SHP77 (cell line): ENCODE measurements around the gene RELN.

Source experiments
- DNase-seq, 2 experiments: peaks; one replicate each; lab custom pipeline; 2025; lab: John Stamatoyannopoulos, UW

The RELN gene

DNA sequence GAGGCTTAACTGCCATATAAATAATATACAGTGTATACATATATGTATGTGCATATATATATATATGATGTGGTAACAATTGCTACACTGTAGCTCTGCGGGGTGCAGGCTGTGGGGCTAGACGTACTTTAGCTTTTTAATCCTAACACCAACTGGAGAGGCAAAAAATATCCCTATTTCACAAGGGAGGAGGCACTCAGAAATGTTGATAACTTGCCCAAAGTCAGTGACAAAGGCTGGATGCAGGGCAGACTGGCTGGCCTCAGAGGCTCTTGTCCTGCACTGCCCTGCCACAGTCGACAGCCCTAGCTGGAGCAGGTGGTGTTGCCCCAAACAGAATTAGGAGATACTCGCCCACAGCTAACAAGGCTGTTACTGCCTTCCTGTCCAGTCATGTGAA lies 1.5 kb upstream of the RELN start:
- peak in 1 of 2 experiments; percentile 11 for DNase-seq

DNA sequence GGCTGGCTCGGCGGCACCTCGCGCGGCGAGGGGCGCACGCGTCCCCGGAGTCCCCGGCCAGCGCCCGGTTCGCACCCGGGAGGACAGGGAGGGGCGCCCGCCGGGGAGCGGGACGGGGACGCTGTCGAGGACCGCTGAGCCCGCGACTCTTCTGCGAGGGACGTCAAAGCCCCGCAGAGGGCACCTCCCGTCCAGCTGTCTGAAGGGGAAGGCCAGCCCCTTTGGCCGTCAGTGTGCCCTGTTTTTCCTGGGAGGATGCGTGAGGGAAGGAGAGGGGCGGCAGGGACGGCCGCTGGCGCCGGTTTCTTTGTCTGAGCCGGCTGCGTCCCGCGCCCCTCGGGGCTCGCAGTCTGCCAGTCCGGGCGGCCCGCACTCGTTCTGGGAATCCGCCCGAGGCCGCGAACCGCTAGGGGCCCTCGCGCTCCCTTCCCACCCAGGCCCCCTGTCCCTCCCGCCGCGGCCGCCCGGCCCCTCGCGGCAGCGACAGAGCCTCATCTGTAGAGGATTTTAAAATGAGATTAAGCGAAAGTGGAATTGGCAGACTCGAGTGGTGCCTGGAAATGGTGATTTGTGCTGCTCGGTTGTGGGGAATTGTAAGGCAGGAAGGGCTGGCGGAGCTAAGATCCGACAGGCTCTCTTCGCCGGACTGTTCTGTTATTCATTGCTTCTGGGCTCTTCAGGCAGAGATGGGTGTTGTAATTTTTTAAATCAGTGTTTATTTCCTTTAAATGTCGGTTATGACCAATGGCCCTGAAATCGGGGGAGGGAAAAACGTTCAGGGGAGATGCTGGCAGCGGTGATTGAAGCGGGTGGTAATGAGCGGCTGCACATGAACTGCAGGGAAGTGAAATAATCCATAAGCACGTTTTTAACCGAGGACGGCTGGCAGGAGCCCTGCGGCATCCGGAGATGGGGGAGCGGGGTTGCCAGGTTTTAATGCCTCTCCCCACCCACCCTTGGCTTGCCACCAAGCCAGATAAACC lies 618 bp upstream of the RELN start:
- peak; percentile 10 to 16 for DNase-seq

DNA sequence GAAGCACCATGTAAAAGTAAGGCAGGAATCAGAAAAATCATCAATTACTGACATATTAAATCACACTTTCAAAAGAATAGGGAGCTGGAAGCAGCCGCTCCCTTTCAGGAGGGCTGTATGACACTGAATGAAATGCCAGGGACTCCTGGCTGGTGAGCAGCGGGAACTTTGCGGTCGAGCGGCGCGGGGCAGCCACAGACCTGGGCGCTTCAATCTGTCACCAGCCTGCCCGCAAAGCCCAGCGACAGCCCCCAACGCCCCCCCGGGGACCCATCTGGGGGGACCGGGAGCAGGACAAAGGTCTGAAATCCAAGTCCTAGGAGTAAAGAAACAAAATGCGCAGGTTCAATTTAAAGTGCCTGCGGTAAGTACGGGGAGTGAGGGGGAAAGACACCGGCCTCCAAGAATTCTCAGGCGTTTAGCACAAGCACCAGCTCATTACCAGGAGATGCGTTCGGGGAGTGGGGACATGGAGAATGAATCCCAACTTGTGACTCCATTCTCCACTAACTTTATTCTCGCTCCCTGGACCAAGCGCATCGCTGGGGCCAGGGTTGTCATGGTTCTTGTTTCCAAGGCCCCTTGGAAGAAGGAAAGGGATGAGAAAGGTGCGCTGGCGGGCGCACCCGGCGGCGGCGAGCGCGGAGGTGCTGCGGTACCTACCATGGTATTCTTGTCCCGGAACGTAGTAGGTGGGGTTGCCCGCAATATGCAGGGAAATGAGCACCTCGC lies 824 bp downstream of the RELN start:
- no peak for DNase-seq

GRCh38 chr7:103987451-103987850 lies 2.0 kb downstream of the RELN start:
- no peak for DNase-seq

GRCh38 chr7:103985565-103986126 lies 3.8 kb downstream of the RELN start:
- no peak for DNase-seq

GRCh38 chr7:103984050-103984449 lies 5.4 kb downstream of the RELN start:
- no peak for DNase-seq

GRCh38 chr7:103983201-103983977 lies 6.1 kb downstream of the RELN start:
- DNase-seq: no peak

- no peak for DNase-seq
Observed at GRCh38 chr7:103981003-103981423, 8.4 kb downstream of the RELN start.

GRCh38 chr7:103972779-103973434 lies 16.6 kb downstream of the RELN start:
- no peak for DNase-seq

DNA sequence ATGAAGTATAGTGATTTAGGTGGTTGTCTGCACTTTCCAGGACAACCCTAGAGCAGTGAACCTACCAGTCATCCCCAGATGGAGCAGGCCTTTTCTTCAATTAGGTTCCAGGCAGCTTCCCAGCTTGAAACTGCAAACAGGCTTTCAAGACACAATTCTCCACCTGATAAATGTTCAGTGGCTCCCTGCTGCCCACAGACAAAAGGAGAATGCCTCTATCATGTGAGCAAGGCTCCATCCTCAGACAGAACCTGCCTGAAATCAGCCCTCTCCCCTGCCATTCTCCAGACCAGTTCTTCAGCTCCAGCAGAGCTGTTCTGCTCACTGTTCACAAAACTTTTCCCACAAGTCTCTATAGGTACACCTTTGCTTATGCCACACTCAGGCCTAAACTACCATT lies 22.1 kb downstream of the RELN start:
- no peak for DNase-seq

GRCh38 chr7:103966593-103967277 lies 22.7 kb downstream of the RELN start:
- no peak for DNase-seq

DNA sequence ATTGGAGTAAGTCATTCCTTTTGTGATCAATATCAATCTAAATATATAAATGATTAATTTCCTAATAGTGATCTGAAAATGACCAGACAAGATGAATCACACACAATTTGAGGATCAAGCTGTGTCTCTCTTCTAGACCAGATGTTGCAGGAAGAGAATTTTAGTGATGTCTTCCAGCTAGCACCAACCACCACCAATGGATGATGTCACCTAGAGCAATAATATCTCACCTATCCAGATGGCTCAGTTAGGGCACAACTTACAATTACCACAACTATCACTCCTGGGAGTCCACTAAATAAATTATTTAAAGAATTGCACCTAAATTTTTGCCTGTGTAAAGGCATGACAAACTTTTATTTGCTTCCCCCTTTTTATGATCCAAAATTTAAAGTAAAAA lies 25.2 kb downstream of the RELN start:
- DNase-seq: no peak

GRCh38 chr7:103962070-103962469 lies 27.4 kb downstream of the RELN start:
- DNase-seq: no peak

DNA sequence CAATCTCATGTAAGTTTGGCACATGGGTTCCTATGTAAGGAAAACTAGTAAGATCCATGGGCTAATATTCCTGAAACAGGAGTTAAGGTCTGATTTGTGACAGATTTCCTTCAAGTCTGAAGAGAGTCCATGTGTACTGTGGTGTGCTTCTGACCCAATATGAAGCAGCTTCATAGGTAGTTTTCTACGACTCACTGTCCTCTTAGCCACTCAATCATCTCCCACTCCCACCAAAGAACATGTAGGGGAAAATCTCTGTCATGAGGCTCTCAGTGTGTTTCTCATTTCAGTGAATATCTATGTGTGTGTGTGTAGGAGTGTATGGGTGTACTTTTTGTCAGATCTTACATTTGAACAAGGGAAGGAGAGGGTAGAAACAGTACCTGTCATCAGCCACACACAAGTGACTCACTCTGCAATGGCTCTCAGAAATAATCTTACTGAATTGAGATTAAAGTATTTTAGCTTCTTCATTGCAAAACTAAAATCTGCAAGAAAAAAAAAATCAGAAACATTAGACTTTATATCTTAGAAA lies 31.1 kb downstream of the RELN start:
- DNase-seq: no peak

DNA sequence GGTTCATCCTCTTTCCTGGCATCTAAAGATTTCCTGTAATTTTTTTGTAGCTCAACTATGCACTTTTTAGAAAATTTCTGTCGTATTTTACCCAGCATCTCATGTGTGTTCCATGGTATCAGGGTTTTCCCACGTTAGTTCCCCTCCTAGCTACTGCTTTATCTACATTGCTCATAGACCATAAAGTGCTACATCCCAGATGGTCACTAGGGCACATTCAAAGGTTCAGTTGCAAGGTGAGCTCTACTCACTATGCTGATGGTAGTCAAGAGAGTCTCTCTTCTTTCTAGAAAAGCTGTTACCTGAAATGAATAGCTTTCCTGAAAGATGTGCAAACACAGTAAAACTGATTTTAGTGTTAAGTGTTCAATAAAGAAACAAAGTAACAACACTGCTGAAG lies 33.5 kb downstream of the RELN start:
- no peak for DNase-seq

DNA sequence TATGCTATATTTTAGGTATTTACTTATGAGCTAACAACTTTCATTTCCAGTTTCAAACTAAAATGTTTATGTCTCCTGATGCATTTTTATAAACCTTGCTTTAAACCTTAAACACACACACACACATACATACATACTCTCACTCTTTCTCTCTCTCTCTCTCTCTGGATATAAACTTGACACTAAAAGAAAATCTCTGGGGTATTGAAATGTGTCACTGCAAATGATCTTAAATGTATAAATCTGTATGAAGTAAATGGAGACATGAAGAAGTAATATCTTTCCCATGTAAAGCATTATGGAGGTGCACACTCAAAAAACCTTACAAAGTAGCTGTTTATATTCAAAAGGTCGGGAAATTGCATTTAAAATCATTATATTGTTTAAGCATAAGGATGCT lies 37.0 kb downstream of the RELN start:
- DNase-seq: no peak

GRCh38 chr7:103951311-103951710 lies 38.1 kb downstream of the RELN start:
- DNase-seq: no peak

DNA sequence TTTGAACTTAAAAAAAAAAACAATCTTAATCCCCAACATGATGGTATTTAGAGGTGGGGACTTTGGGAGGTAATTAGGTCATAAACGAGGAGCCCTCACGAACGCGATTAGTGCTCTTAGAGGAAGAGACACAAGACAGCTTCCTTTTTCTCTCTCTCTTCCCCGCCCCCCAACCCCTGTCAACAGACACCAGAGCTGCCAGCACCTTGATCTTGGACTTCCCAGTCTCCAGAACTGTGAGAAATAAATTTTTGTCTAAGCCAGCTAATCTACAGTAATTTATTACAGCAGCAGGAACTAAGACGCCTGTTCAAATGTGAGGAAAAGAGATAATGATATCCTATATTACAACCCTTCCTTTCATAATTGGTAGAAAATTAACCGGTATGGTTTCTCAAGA lies 40.1 kb downstream of the RELN start:
- no peak for DNase-seq

DNA sequence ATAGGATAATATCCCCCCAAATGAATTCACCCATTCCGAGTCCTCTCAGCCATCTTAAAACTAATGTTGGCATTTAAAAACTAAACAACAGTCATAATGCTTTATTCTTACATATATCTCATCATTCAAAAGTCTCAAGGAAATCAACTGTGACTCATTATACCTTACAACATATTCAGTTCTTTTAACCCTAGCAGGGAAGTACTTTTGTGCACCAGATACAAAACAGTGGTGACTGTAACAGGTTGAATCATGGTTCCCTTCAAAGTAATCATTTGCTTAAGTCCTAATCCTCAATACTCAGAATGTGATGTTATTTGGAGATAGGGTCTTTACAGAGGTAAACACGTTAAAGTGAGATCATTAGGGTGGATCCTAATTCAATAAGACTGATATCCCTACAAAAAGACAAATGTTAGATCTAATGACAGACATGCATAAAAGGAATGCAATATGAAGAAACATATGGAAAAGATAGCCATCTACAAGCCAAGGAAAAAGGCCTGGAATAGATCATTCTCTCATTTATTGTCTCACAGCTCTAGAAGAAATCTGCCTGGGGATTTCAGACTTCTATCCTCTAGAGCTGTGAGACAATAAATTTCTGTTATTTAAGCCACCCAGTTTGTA lies 42.3 kb downstream of the RELN start:
- DNase-seq: no peak

GRCh38 chr7:103944230-103944900 lies 45.1 kb downstream of the RELN start:
- DNase-seq: no peak
